T-helper 2 cell (primary cell): ENCODE results near the gene PRR5.

Experiments
- DNase-seq, 5 experiments: peaks; one replicate each; pipeline versions ENCODE4 v3.0.0 to v3.0.0-alpha.2; 2012 to 2022
- total RNA-seq, 2 donors: gene quantifications; one replicate each; lab custom pipeline; 2026; lab: John Stamatoyannopoulos, UW

The PRR5 gene, protein sequence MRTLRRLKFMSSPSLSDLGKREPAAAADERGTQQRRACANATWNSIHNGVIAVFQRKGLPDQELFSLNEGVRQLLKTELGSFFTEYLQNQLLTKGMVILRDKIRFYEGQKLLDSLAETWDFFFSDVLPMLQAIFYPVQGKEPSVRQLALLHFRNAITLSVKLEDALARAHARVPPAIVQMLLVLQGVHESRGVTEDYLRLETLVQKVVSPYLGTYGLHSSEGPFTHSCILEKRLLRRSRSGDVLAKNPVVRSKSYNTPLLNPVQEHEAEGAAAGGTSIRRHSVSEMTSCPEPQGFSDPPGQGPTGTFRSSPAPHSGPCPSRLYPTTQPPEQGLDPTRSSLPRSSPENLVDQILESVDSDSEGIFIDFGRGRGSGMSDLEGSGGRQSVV
- 11.6 to 18.4 reads per million in 2 donors for total RNA-seq

DNA sequence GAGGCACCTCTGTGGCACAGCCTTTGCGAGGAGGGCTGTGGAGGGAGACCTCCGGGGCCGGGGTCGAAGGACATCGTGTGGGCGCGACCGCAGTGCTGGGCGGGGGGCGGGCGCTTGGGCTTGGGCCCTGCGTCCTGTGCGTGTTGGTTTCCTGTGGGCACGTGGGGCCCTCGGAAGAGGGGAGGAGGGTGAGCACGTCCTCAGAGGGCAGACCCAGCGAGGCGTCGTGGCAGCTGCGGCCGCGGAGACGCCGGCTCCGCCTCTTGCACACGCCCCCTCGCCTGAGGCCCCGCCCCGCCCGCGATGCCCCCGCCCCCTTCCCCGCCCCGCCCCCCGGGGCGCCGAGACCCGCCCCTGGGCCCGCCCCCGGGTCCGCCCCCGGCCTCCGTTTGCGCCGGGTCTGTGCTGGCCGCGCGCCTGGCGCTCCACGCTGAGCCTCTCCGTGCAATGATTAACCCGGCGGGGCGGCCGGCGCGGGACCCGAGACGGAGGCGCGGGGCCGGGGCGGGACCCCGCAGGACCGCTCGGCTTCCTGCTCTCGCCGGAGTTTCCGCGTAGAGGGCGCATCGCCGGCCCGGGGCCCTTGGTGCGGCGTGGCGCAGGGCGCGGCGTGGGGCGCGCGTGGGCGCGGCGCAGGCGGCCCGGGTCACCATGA lies at the start of gene PRR5:
TSS of gene PRR5 (plus strand) at position 381 of the 655 bp plus-strand sequence. CDS start at position 652, 271 bp downstream.
- peak; percentile 58 to 94 (median 75) for DNase-seq

DNA sequence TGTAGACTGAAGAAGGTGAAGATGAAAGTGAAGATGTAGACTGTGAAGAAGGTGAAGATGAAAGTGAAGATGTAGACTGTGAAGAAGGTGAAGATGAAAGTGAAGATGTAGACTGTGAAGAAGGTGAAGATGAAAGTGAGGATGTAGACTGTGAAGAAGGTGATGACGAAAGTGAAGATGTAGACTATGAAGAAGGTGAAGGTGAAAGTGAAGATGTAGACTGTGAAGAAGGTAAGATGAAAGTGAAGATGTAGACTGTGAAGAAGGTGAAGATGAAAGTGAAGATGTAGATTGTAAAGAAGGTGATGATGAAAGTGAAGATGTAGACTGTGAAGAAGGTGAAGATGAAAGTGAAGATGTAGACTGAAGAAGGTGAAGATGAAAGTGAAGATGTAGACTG lies 49.1 kb upstream of the PRR5 start:
- peak in 2 of 5 experiments; percentile 18 to 41 for DNase-seq

- DNase-seq: no peak
These were observed 43.6 kb upstream of the PRR5 start for GRCh38 chr22:44658311-44658953.

GRCh38 chr22:44659140-44659539 lies 42.9 kb upstream of the PRR5 start:
- DNase-seq: no peak

DNA sequence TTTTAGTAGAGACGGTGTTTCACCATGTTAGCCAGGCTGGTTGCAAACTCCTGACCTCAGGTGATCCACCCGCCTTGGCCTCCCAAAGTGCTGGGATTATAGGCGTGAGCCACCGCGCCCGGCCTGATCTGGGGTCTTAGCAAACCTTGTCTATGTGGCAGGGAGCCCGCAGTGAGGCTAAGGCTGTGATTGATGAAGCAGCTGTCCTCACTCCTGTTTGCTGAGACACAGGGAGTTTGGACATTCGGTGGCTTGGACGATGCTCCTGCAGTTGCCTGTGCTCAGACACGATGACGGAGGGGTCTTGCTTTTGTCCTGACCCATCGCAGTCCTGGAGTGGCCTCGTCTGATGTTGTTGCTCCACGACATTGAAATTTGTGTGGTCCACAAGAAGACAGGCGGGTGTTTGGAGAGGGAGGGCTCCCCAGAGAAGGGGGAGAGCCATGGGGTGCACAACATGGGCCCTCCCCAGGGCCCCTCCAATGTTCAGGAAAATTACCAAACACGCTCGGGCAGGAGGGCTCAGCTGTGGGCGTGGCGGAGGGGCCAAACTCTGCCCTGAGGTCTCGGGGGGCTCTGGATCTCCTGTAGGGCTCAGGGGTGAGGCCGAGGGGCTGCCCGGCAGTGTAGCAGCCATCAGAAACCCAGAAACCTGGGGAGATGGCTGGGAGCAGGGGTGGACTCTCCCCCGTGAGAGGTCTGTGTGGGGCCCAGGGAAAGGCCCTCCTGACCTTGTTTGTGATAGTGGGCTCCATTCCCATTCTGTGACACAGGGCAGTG lies 41.8 kb upstream of the PRR5 start:
- DNase-seq: no peak

GRCh38 chr22:44661070-44661469 lies 40.9 kb upstream of the PRR5 start:
- no peak for DNase-seq

GRCh38 chr22:44661659-44662569 lies 40.1 kb upstream of the PRR5 start:
- DNase-seq: no peak

DNA sequence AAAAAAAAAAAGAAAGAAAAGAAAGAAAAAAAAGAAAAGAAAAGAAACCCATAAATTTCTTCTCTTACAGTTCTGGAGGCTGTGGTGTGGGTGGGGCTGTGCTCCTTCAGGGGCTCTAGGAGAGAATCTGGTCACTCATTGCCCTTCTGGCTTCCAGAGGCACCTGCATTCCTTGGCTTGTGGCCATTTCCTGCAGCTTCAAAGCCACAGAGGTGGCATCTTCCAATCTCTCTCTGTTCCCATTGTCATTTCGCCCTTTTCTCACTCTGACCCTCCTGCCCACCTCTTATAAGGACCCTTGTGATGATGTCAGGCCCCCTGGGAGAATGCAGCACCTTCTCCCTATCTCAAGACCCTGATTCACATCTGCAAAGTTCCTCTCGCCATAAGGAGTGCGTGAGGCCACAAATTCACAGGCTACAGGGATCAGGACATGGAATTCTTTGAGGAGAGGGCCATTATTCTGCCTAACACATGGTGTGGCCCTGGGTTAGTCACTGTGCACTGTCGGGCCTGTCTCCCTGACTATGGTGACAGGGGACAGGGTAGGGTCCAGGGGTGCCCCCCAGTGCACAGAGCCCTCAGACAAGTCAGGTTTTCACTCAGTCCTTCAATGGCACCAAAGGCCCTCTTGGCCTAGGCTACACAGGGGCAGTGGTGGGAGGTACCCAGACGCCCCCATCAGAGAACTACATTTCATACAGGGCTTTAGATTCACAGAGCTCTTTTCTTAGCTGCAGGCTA lies 38.6 kb upstream of the PRR5 start:
- no peak for DNase-seq

- peak in 3 of 5 experiments; percentile 21 to 82 (median 60) for DNase-seq
These were observed 37.9 kb upstream of the PRR5 start for GRCh38 chr22:44664149-44664548.

DNA sequence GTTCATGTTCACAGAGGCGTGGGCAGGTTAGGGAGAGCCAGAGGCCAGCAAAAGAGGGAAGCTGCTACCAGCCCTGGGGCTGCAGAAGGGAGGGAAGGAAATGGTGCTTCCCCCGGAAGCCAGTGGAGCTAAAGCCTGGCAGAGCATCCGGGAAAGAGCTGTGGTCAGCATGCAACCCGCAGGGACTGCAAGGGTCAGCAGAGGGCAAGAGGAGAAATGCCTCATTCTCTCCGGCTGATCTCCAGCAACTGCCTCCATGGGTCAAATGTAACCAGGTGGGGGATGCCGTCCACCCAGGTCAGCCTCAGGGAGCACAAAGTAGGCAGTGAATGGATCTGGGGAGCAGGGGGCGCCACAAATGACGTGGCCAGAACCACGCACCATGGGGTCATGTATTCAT lies 36.9 kb upstream of the PRR5 start:
- DNase-seq: no peak

DNA sequence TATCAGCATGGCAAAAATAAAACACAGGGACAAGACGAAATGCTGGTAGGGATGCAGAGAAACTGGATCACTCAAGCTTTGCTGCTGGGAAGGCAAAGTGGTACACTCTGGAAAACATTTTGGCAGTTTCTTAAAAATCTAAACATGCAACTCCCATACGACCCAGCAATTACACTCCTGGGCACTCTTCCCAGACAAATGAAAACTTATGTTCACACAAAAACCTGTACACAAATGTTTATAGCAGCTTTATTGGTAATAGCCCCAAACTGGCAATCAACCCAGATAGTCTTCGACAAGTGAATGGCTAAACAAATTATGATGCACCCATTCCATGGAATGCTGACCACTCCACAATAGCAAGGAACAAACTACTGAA lies 35.8 kb upstream of the PRR5 start:
- DNase-seq: no peak

GRCh38 chr22:44667276-44667675 lies 34.7 kb upstream of the PRR5 start:
- DNase-seq: no peak

DNA sequence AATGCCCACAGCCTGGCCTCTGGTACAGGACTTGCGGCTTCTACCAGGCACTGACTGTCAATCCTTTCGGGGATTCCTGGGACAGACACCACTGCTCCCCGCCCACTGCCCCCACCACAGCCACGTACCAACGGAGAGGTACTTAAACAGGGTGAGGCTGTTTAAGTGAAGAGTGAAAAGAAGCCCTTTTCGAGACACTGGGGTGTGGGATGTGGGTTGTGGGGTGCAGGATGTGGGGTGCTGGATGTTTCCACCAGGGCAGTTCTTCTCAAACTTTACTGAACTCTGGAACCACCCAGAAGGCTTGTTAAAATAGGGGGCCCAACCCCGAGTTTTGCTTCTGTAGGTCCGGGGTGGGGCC lies 34.2 kb upstream of the PRR5 start:
- DNase-seq: peak; percentile 29 to 93 (median 61)

DNA sequence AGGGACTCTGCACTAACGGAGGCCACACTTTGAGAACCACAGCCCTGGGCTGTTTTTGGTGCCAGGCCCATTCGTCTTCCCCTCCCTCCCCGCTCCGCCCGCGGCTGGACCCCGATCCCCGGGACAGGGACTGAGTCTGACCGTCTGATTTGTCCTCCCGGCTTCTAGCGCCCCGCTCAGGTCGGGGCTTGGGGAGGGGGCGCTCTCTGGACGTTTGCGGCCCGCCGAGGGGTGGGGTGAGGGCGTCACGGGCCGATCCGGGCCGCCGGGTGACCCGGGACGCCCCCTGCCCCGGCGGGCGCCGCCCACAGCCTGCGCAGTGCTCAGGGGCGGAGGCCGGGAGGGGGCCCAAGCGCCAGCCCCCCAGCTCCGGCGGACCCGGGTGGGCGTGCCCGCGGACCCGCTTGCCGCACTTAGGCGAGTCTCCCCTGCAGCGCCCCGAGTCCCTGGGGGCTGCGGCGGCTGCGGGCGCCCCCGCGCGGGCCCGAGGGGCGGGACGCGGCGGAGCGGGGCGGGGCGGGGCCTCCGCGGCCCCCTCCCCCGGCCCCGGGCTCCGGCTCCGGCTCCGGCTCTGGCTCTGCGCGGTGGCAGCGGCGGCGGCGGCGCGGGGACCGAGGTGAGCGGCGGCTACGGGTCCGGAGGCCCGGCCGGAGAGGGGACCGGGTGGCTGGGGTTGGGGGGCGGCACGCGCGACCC lies 33.7 kb upstream of the PRR5 start:
- peak; percentile 12 to 68 (median 36) for DNase-seq

DNA sequence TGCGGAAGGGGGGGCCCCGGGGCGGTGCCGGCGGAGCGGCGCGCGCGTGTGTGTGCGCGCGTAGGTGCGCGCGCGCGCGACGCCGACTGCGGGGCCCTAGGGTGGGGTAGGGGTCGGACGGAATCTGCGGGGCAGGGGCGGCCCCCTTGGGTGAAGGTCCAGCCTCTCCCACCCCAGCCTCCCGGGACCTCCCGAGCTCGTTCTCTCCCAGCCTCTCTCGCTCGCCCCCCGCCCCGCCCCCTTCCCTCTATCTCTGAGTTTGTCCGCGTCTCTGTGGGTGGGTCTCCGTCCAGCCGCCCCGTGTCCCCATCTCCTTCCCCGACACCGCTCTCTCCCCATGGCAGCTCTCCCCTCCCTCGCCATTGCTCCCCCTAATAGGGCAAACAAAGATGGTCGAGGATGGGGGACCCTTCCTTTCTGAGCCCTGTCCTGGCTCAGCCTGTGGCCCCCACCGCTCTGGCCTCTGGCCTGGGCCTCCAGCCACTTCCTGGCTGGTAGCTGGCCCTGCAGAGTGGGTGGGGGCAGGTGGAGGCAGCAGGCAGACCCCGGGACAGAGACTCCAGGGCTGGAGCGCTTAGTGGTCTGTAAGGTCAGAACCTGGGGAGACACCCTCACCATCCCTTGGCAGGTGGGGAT lies 33.0 kb upstream of the PRR5 start:
- no peak for DNase-seq

- peak in 1 of 5 experiments; percentile 22 for DNase-seq
These were observed 32.4 kb upstream of the PRR5 start for GRCh38 chr22:44669561-44669976.

DNA sequence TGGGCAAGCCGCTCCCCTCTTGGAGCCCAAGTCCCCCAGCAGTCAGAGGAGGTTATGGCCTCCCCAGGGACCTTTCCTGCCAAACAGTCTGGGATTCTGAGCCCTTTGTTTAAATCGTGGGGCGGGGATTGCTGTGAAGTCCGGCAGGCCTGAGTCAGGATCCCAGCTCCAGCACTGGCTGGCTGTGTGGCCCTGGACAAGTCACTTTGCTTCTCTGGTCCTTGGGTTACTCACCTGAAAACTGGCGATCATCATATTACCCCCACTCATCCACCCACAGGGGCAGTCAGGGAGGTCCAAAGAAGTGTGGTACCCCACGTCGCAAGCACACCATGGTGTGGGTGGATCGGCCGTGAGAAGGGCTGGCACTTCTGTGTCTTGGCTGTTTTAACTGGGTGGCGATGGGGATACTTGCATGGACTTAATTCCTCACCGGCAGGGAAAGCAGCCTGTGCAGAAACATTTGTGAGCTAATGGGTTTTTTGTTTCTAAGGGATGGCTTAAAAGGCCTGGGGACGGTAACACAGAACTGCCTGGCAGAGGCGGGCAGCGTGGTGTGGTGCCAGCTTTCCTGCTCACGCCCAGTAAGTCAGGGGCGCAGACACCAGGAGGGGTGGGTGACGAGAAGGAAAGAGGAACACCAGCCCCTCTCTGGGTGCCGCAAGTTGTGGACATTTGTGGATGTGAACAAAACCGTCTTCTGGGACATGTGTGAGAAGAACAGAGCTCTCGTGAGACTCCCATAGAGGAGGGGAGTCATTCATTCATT lies 31.6 kb upstream of the PRR5 start:
- no peak for DNase-seq

GRCh38 chr22:44671742-44672141 lies 30.3 kb upstream of the PRR5 start:
- DNase-seq: peak in 2 of 5 experiments; percentile 36 to 83

- DNase-seq: no peak
These were observed 29.4 kb upstream of the PRR5 start for GRCh38 chr22:44672632-44673031.
